Measurements from ENCODE around the gene TBC1D10A.
A peak's percentile ranks its signal among the peaks of the same experiment; 100 is the strongest.

The TBC1D10A gene

GRCh38 chr22:30283342-30283741 lies 43.4 kb downstream of the TBC1D10A start:
- H3K27me3 ChIP-seq (ENCODE audit: control insufficient read depth, insufficient read depth, low read length) = no peaks in the 10 kb centered on the region
- peaks cover 4% of the 10 kb centered on the region; the same call in 1 of the 2 replicates for H3K36me3 ChIP-seq (ENCODE audit: control insufficient read depth, insufficient read depth, low read length)
- no peaks in the 10 kb centered on the region for H3K9me3 ChIP-seq (ENCODE audit: control insufficient read depth, insufficient read depth, low read depth, low read length)
- no peak overlapping the region for H3K27ac ChIP-seq (ENCODE audit: low read depth, low read length)
- H3K4me3 ChIP-seq (ENCODE audit: low read depth, low read length) = no peak overlapping the region
- H3K4me1 ChIP-seq (ENCODE audit: control insufficient read depth, insufficient read depth, low read length) = peaks cover under 1% of the 10 kb centered on the region; the same call in 1 of the 2 replicates
- no peak overlapping the region for H3K9ac ChIP-seq (ENCODE audit: low read length)

- peaks cover 4% of the 10 kb centered on the region; the same call in 1 of the 2 replicates for H3K36me3 ChIP-seq (ENCODE audit: control insufficient read depth, insufficient read depth, low read length)
- no peaks in the 10 kb centered on the region for H3K27me3 ChIP-seq (ENCODE audit: control insufficient read depth, insufficient read depth, low read length)
- peaks cover 6% of the 10 kb centered on the region; the same call in 1 of the 2 replicates for H3K4me1 ChIP-seq (ENCODE audit: control insufficient read depth, insufficient read depth, low read length)
- H3K4me3 ChIP-seq (ENCODE audit: low read depth, low read length) = no peak overlapping the region
- no peak overlapping the region for H3K9ac ChIP-seq (ENCODE audit: low read length)
- H3K9me3 ChIP-seq (ENCODE audit: control insufficient read depth, insufficient read depth, low read depth, low read length) = no peaks in the 10 kb centered on the region
- no peak overlapping the region for H3K27ac ChIP-seq (ENCODE audit: low read depth, low read length)
Measured at GRCh38 chr22:30282616-30283046, 44.1 kb downstream of the TBC1D10A start.

GRCh38 chr22:30280505-30280904 lies 46.2 kb downstream of the TBC1D10A start:
- Histone ChIP-seq H3K27ac (ENCODE audit: low read depth, low read length) (no peak overlapping the region), H3K4me3 (ENCODE audit: low read depth, low read length) (no peak overlapping the region), H3K9me3 (ENCODE audit: control insufficient read depth, insufficient read depth, low read depth, low read length) (no peaks in the 10 kb centered on the region), H3K36me3 (ENCODE audit: control insufficient read depth, insufficient read depth, low read length) (no peaks in the 10 kb centered on the region), H3K9ac (ENCODE audit: low read length) (no peak overlapping the region), H3K27me3 (ENCODE audit: control insufficient read depth, insufficient read depth, low read length) (no peaks in the 10 kb centered on the region), H3K4me1 (ENCODE audit: control insufficient read depth, insufficient read depth, low read length) (peaks cover 6% of the 10 kb centered on the region; the same call in 1 of the 2 replicates)

- Histone ChIP-seq H3K9me3 (ENCODE audit: control insufficient read depth, insufficient read depth, low read depth, low read length) (no peaks in the 10 kb centered on the region), H3K4me3 (ENCODE audit: low read depth, low read length) (no peak overlapping the region), H3K9ac (ENCODE audit: low read length) (no peak overlapping the region), H3K27me3 (ENCODE audit: control insufficient read depth, insufficient read depth, low read length) (no peaks in the 10 kb centered on the region), H3K4me1 (ENCODE audit: control insufficient read depth, insufficient read depth, low read length) (peaks cover 6% of the 10 kb centered on the region; the same call in 1 of the 2 replicates), H3K36me3 (ENCODE audit: control insufficient read depth, insufficient read depth, low read length) (no peaks in the 10 kb centered on the region), H3K27ac (ENCODE audit: low read depth, low read length) (no peak overlapping the region)
Measured at GRCh38 chr22:30279932-30280331, 46.8 kb downstream of the TBC1D10A start.

- no peaks in the 10 kb centered on the region for H3K27me3 ChIP-seq (ENCODE audit: control insufficient read depth, insufficient read depth, low read length)
- no peak overlapping the region for H3K9ac ChIP-seq (ENCODE audit: low read length)
- peaks cover 6% of the 10 kb centered on the region; the same call in 1 of the 2 replicates for H3K4me1 ChIP-seq (ENCODE audit: control insufficient read depth, insufficient read depth, low read length)
- H3K27ac ChIP-seq (ENCODE audit: low read depth, low read length) = no peak overlapping the region
- H3K9me3 ChIP-seq (ENCODE audit: control insufficient read depth, insufficient read depth, low read depth, low read length) = no peaks in the 10 kb centered on the region
- H3K4me3 ChIP-seq (ENCODE audit: low read depth, low read length) = no peak overlapping the region
- H3K36me3 ChIP-seq (ENCODE audit: control insufficient read depth, insufficient read depth, low read length) = no peaks in the 10 kb centered on the region
Measured at GRCh38 chr22:30279046-30279788, 47.5 kb downstream of the TBC1D10A start.

GRCh38 chr22:30277547-30278344 lies 49.0 kb downstream of the TBC1D10A start:
- no peaks in the 10 kb centered on the region for H3K9me3 ChIP-seq (ENCODE audit: control insufficient read depth, insufficient read depth, low read depth, low read length)
- no peaks in the 10 kb centered on the region for H3K27me3 ChIP-seq (ENCODE audit: control insufficient read depth, insufficient read depth, low read length)
- H3K9ac ChIP-seq (ENCODE audit: low read length) = peak overlapping the region; percentile 60
- H3K4me3 ChIP-seq (ENCODE audit: low read depth, low read length) = no peak overlapping the region
- H3K4me1 ChIP-seq (ENCODE audit: control insufficient read depth, insufficient read depth, low read length) = peaks cover 6% of the 10 kb centered on the region; the same call in 1 of the 2 replicates
- H3K36me3 ChIP-seq (ENCODE audit: control insufficient read depth, insufficient read depth, low read length) = no peaks in the 10 kb centered on the region
- H3K27ac ChIP-seq (ENCODE audit: low read depth, low read length) = no peak overlapping the region

- no peak overlapping the region for H3K27ac ChIP-seq (ENCODE audit: low read depth, low read length)
- H3K9me3 ChIP-seq (ENCODE audit: control insufficient read depth, insufficient read depth, low read depth, low read length) = no peaks in the 10 kb centered on the region
- peaks cover 6% of the 10 kb centered on the region; the same call in 1 of the 2 replicates for H3K4me1 ChIP-seq (ENCODE audit: control insufficient read depth, insufficient read depth, low read length)
- no peak overlapping the region for H3K9ac ChIP-seq (ENCODE audit: low read length)
- H3K27me3 ChIP-seq (ENCODE audit: control insufficient read depth, insufficient read depth, low read length) = no peaks in the 10 kb centered on the region
- no peak overlapping the region for H3K4me3 ChIP-seq (ENCODE audit: low read depth, low read length)
- no peaks in the 10 kb centered on the region for H3K36me3 ChIP-seq (ENCODE audit: control insufficient read depth, insufficient read depth, low read length)
Measured at GRCh38 chr22:30276039-30276438, 50.7 kb downstream of the TBC1D10A start.

- H3K9me3 ChIP-seq (ENCODE audit: control insufficient read depth, insufficient read depth, low read depth, low read length) = no peaks in the 10 kb centered on the region
- H3K9ac ChIP-seq (ENCODE audit: low read length) = no peak overlapping the region
- H3K27ac ChIP-seq (ENCODE audit: low read depth, low read length) = no peak overlapping the region
- H3K36me3 ChIP-seq (ENCODE audit: control insufficient read depth, insufficient read depth, low read length) = no peaks in the 10 kb centered on the region
- no peak overlapping the region for H3K4me3 ChIP-seq (ENCODE audit: low read depth, low read length)
- no peaks in the 10 kb centered on the region for H3K27me3 ChIP-seq (ENCODE audit: control insufficient read depth, insufficient read depth, low read length)
- peaks cover 6% of the 10 kb centered on the region; the same call in 1 of the 2 replicates for H3K4me1 ChIP-seq (ENCODE audit: control insufficient read depth, insufficient read depth, low read length)
Measured at GRCh38 chr22:30275625-30276024, 51.1 kb downstream of the TBC1D10A start.

GRCh38 chr22:30274437-30274812 lies 52.3 kb downstream of the TBC1D10A start:
- Histone ChIP-seq H3K9ac (ENCODE audit: low read length) (no peak overlapping the region), H3K36me3 (ENCODE audit: control insufficient read depth, insufficient read depth, low read length) (no peaks in the 10 kb centered on the region), H3K4me1 (ENCODE audit: control insufficient read depth, insufficient read depth, low read length) (peaks cover 6% of the 10 kb centered on the region; the same call in 1 of the 2 replicates), H3K27me3 (ENCODE audit: control insufficient read depth, insufficient read depth, low read length) (no peaks in the 10 kb centered on the region), H3K9me3 (ENCODE audit: control insufficient read depth, insufficient read depth, low read depth, low read length) (no peaks in the 10 kb centered on the region), H3K4me3 (ENCODE audit: low read depth, low read length) (no peak overlapping the region), H3K27ac (ENCODE audit: low read depth, low read length) (no peak overlapping the region)

GRCh38 chr22:30273711-30274436 lies 52.9 kb downstream of the TBC1D10A start:
- Histone ChIP-seq H3K27ac (ENCODE audit: low read depth, low read length) (no peak overlapping the region), H3K4me1 (ENCODE audit: control insufficient read depth, insufficient read depth, low read length) (peaks cover 6% of the 10 kb centered on the region; the same call in 1 of the 2 replicates), H3K4me3 (ENCODE audit: low read depth, low read length) (no peak overlapping the region), H3K36me3 (ENCODE audit: control insufficient read depth, insufficient read depth, low read length) (no peaks in the 10 kb centered on the region), H3K27me3 (ENCODE audit: control insufficient read depth, insufficient read depth, low read length) (no peaks in the 10 kb centered on the region), H3K9ac (ENCODE audit: low read length) (no peak overlapping the region), H3K9me3 (ENCODE audit: control insufficient read depth, insufficient read depth, low read depth, low read length) (no peaks in the 10 kb centered on the region)

Measured in HUES6 (cell line).